Stimulated activated CD4-positive, alpha-beta T cell treated with anti-CD3 and anti-CD28 coated beads, Interleukin-12 subunit alpha, Interleukin-12 subunit beta, amount 100 ng/mL, for 24 hours (primary cell): ENCODE results near the gene SNAI3.
"Not testable (repeated sequence)": the region's sequence is repeated elsewhere in the genome, so short reads cannot be mapped to it uniquely, and the experiment has no call there.

ENCODE experiments used
- DNase-seq, 2 experiments: peaks; one replicate each; pipeline ENCODE4 v3.0.0-alpha.2; 2020; ENCODE audit warnings: low read depth in 2 of 2

SNAI3 gene

GRCh38 chr16:88669980-88670379, 16.3 kb downstream of the SNAI3 start:
- DNase-seq, result no peak

- not testable (repeated sequence) for DNase-seq
Observed at GRCh38 chr16:88669493-88669892, 16.8 kb downstream of the SNAI3 start.

GRCh38 chr16:88667461-88667860, 18.8 kb downstream of the SNAI3 start:
- DNase-seq, result no peak

- no peak for DNase-seq
Observed at GRCh38 chr16:88665570-88665969, 20.7 kb downstream of the SNAI3 start.

DNA sequence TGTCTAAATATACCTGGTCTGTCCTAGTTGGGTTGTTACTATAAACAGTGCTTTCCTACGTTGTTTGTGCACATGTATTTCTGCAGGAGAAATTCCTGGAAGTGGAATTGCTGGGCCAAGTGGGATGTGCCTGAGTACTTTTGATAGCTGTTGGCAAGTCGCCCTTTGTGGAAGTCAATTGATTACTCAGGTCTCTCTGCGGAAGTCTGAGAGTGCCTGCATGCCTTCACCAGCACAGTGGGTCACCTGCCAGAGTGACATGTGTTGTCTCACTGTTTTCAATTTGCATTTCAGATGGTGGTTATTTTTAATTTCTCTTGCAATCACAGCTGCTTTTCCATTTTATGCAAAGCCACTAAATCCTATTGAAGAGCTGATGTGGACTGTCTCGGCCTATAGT, 21.2 kb downstream of the SNAI3 start:
- DNase-seq, result no peak

GRCh38 chr16:88662843-88663606, 23.3 kb downstream of the SNAI3 start, which contains the start of gene MVD:
Gene MVD, minus strand, starts transcription at chr16:88663091. Its CDS starts 11 bp downstream, at chr16:88663080.
- peak; percentile 94 to 95 for DNase-seq

DNA sequence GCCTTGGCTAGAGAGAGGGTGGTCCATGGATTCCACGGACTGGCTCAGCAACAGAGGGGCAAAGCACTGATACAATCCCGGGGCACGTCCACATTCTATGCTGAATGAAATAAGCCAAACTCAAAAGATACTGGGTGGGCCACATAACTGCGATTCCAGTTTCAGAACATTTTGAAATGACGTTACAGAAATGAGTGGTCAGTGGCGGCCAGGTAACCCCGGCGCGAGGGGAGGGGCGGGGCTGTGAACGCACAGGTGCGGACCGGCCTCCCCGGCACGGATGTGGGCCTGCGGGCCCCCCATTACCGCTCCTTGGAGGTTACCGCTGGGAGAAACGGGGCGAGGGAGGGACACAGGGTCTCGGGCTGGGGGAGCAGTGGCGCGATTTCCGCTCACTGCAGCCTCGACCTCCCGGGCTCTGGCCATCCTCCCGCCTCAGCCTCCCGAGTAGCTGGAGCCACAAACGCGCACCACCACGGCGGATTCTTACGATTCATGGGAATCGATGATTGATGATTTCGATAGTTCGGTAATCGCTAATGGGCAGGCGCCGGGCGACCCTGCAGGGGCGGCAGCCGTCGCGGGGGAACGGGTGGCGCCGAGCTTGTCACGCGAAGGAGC, 24.0 kb downstream of the SNAI3 start:
- DNase-seq, result no peak

- no peak for DNase-seq
Observed at GRCh38 chr16:88661468-88661867, 24.8 kb downstream of the SNAI3 start.

DNA sequence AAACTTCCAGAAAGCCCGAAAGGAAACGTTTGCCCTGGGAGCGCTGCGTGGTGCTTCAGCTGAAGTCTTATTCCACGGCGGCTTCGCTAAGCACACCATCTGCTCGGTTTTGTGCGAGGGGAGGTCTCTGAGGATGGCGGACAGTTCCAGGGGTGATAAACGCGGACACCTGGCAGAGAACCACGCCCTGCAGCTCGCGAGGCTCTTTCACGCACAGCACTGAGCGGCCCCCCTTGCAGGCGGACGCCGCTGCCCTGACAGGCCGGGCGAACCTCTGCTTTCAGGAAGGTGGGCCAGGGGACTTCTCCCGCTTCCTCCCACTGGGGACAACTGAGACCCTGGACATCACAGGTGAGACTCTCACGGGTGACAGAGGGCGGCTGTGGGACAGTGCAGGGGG, 27.1 kb downstream of the SNAI3 start:
- no peak for DNase-seq

GRCh38 chr16:88658714-88659113, 27.6 kb downstream of the SNAI3 start:
- no peak for DNase-seq

GRCh38 chr16:88657371-88657770, 28.9 kb downstream of the SNAI3 start:
- no peak for DNase-seq

DNA sequence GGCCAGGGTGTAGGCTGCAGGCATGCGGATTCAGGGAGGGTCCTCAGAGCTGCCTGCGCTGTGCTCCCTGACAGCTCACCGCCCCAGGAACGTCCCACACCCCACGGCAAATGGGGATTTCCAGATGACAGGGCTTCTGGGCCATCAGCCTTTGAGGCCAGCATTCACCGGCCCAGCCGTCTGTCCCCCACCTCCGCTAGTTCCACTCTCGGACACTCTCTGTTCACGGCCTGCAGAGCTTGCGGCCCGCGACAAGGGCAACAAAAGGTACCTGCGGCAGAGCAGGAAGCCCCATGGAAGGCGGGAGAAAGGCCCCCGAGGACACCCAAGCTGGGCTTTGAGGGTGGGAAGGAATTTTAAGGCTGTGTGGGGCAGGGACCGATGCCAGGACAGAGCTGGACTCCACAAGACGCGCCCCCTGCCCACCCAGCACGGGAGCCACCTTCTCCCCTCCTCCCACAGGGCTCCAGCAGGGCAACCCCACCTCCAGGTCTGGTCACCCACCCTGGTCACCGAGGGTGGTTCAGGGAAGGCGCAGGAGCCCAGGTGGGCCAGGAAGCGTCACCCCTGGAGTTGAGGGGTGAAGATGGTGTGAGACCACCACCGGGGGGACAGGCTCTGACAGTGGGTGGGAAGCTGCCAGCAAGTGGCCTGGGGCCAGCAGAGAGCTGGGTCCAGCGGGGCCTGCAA, 29.9 kb downstream of the SNAI3 start:
- DNase-seq, result no peak

DNA sequence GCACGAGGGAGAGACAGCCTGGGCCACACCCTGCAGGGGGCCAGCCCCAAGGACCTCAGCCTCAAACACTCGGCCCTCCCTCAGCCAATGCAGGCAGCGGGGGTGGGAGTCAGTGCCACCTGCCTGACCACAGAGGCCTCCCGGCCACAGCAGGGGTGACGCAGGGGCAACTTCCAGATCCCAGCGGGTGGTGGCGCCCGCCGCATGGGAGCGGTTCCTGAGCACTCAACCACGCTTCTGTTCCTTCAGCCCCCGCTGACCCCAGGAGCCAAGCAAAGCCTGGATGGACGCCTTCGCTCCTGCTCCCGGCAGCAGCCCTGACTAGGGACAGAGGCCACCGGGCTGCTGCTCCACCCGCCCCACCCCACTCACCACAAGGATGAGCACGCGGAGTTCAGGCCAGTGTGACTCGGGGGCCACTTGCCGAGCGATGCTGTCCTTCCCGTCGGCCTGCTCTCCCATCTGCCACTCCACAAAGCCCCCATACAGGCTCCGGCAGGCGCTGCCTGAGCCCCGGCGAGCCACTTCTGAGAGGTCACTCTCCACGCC, 30.5 kb downstream of the SNAI3 start:
- DNase-seq, result no peak

- no peak for DNase-seq
Observed at GRCh38 chr16:88655053-88655732, 31.1 kb downstream of the SNAI3 start.

DNA sequence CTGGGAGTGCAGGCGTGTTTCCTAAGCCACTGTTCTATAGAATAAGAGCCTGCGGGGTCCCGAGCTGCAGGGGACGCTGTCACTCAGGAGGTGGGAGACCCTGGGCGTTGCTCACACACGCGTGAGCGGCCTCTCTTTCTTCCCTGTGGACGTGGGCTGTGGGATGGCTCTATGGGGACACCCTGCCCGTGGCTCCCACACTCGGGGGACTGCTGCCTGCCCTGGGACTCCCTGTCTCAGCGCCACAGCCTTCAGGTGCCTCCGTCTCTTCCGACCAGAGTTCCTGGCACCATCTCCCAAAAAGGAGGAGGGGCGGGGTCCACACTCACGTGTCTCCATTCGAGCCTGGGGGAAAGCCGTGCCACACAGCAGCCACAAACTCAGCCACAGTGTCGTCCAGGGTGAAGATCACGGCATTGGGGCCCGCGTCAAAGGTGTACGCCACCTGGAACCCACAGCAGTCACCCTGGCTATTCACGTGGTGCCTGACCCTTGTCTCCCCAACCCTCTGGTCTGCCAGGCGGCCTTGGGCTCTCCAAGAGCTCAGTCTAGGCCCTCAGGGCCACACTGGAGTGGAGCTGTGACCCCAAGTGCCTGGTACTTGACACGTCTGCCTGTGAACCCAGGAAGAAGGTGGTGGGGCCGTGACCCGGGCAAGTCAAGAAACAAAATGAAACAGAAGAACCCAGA, 31.8 kb downstream of the SNAI3 start:
- DNase-seq, result no peak

- no peak for DNase-seq
Observed at GRCh38 chr16:88653596-88654362, 32.5 kb downstream of the SNAI3 start.

DNA sequence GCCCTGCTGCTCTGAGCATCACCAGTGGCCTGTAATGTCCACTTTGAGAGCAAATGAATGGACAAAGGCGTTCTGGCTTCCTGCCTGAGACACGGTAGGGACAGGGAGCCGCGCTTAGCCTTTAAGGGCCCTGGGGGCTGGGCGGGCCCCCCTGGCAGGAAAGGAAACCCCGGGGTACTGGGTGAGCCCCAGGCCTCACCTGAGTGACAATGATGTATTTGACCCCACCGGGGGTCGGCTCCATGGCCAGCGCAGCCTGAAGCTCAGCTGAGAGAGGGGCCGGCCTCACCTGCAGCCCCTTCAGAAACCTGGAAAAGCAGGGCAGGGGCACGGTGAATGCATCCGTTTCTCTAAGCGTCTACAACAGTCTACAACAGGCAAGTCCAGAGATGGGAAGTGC, 33.2 kb downstream of the SNAI3 start:
- DNase-seq, result no peak

DNA sequence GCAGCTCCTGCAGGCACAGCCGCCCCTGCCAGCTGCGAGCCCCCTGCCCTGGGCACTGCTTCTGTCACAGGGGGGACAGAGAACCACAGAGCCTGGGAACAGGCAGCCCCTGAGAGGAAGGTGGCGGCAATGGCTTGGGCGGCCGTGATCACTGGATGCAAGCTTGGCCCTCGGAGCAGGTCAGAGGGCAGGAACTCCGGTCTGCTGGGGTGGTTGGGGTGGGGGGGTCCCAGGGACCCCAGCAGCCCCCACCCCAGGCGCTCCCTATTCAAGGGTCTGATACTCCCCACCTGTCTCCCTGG, 33.6 kb downstream of the SNAI3 start:
- no peak for DNase-seq

GRCh38 chr16:88651989-88652761, 34.1 kb downstream of the SNAI3 start:
- DNase-seq, result no peak
